Measurements from ENCODE around the gene CYSLTR2.

DNA sequence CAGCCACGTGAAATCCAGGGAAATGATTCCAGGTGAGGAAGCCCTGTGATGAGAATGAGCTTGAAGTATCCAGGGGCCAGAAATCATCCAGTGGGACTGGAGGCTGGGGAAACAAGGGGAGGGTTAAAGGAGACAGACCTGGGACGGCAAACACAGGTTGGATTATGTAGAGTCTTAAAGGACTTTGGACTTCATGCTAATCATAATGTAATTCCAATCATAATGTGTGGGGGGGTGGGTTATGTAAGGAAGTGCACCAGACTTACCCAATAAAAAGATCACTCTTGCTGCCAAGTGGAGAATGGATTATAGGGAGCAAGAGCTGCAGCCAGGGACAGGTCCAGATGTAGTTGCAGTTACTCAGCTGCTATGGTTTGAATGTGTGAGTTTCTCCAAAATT, 16.1 kb upstream of the CYSLTR2 start:
- TF ChIP-seq JUN (CRISPR knock-in tag; IDR thresholded peaks at IDR 0.05) = no peak
- TF ChIP-seq, protein P1, sequence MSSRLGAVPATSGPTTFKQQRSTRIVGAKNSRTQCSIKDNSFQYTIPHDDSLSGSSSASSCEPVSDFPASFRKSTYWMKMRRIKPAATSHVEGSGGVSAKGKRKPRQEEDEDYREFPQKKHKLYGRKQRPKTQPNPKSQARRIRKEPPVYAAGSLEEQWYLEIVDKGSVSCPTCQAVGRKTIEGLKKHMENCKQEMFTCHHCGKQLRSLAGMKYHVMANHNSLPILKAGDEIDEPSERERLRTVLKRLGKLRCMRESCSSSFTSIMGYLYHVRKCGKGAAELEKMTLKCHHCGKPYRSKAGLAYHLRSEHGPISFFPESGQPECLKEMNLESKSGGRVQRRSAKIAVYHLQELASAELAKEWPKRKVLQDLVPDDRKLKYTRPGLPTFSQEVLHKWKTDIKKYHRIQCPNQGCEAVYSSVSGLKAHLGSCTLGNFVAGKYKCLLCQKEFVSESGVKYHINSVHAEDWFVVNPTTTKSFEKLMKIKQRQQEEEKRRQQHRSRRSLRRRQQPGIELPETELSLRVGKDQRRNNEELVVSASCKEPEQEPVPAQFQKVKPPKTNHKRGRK (CRISPR knock-in tag; IDR thresholded peaks at IDR 0.05; ENCODE audit: borderline replicate concordance) = no peak

Measured in WTC11 (cell line).